OCI-LY1 (cell line): Measurements from ENCODE around the gene ELF2.

Experiments
- H2AFZ ChIP-seq: fragments of 200-600 bp; sonication (generic), shearing (Covaris generic); 2 replicates; pipeline ENCODE4 v1.6.0; 2014; ENCODE audit warnings: antibody characterized with exemption, mild to moderate bottlenecking, low read length
- H3F3A ChIP-seq: fragments of 200-600 bp; sonication (generic), shearing (Covaris generic); 2 replicates; pipeline ENCODE4 v1.6.0; 2014; ENCODE audit warnings: mild to moderate bottlenecking, antibody characterized with exemption, low read length, moderate library complexity; ENCODE audit not compliant: insufficient read depth
- H3K27ac ChIP-seq: fragments of 200-600 bp; sonication (generic); 2 replicates; pipeline ENCODE4 v1.5.1; 2014; ENCODE audit warnings: low read length, mixed run types, mild to moderate bottlenecking, low read depth; ENCODE audit not compliant: poor library complexity, severe bottlenecking
- H3K27me3 ChIP-seq: fragments of 200-600 bp; sonication (generic); 2 replicates; pipeline ENCODE4 v1.6.0; 2014; ENCODE audit warnings: antibody characterized with exemption, mild to moderate bottlenecking, low read length, moderate library complexity; ENCODE audit not compliant: insufficient read depth
- H3K36me3 ChIP-seq: fragments of 200-600 bp; sonication (generic); 2 replicates; pipeline ENCODE4 v1.6.1; 2014; ENCODE audit warnings: mild to moderate bottlenecking, antibody characterized with exemption, low read length, moderate library complexity, mixed read lengths; ENCODE audit not compliant: insufficient read depth
- H3K4me1 ChIP-seq: fragments of 200-600 bp; sonication (generic); 2 replicates; pipeline ENCODE4 v1.5.1; 2014; ENCODE audit warnings: mild to moderate bottlenecking, low read length, moderate library complexity; ENCODE audit not compliant: insufficient read depth, severe bottlenecking
- H3K4me2 ChIP-seq: fragments of 200-600 bp; sonication (generic), shearing (Covaris generic); 2 replicates; pipeline ENCODE4 v1.6.1; 2014; ENCODE audit warnings: low read length
- H3K4me3 ChIP-seq: fragments of 200-600 bp; sonication (generic); 2 replicates; pipeline ENCODE4 v1.5.1; 2014; ENCODE audit warnings: low read length, low read depth, mild to moderate bottlenecking, mixed read lengths; ENCODE audit not compliant: poor library complexity, severe bottlenecking
- H3K79me2 ChIP-seq: fragments of 200-600 bp; shearing (Covaris generic); 2 replicates; pipeline ENCODE4 v1.6.1; 2016; ENCODE audit warnings: mixed run types, low read length, mixed read lengths; ENCODE audit not compliant: insufficient read depth
- H3K9ac ChIP-seq: fragments of 200-600 bp; sonication (generic), shearing (Covaris generic); 2 replicates; pipeline ENCODE4 v1.6.1; 2014; ENCODE audit warnings: mild to moderate bottlenecking, low read length, mixed read lengths
- H3K9me2 ChIP-seq: fragments of 200-600 bp; sonication (generic), shearing (Covaris generic); 2 replicates; pipeline ENCODE4 v1.6.1; 2014; ENCODE audit warnings: low read depth, mild to moderate bottlenecking, low read length, mixed read lengths
- H3K9me3 ChIP-seq: fragments of 200-600 bp; shearing (Covaris generic); 2 replicates; pipeline ENCODE4 v1.6.1; 2014; ENCODE audit warnings: low read length, mixed read lengths
- H4K20me1 ChIP-seq: fragments of 200-600 bp; sonication (generic), shearing (Covaris generic); 2 replicates; pipeline ENCODE4 v1.6.0; 2016; ENCODE audit warnings: mild to moderate bottlenecking, low read length; ENCODE audit not compliant: insufficient read depth
- CTCF ChIP-seq: fragments of 200-600 bp; sonication (generic), shearing (Covaris generic); IDR thresholded peaks from 2 replicates; pipeline ENCODE4 v1.5.1; 2017; ENCODE audit warnings: mild to moderate bottlenecking, antibody characterized with exemption, low read length, moderate library complexity, mixed read lengths
- EZH2 ChIP-seq: fragments of 200-600 bp; sonication (generic), shearing (Covaris generic); IDR thresholded peaks from 2 replicates; pipeline ENCODE4 v1.8.0; 2017; ENCODE audit warnings: borderline replicate concordance, mixed run types, mild to moderate bottlenecking, antibody characterized with exemption, low read length, moderate library complexity, mixed read lengths

The ELF2 gene

DNA sequence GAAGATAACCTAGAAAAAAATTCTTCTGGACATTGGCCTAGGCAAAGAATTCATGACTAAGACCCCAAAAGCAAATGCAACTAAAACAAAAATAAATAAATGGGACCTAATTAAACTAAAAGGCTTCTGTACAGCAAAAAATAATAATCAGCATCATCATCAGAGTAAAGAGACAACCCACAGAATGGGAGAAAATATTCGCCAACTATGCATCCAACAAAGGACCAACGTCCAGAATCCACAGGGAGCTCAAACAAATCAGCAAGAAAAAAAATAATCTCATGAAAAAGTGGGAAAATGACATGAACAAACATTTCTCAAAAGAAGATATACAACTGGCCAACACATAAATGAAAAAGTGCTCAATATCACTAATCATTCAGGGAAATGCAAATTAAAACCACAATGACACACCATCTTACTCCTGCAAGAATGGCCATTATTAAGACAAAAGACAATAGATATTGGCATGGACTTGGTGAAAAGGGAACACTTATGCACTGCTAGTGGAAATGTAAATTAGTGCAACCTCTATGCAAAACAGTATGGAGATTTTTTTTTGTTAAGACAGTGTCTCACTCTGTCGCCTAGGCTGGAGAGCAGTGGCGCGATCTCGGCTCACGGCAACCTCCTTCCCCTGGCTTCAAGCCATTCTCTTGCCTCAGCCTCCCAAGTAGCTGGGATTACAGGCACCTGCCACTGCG, 29.9 kb downstream of the ELF2 start:
- Histone ChIP-seq H3K27ac (no peak overlapping the region), H3K9me3 (peaks cover 2% of the 10 kb centered on the region; the same call in 1 of the 2 replicates), H3K36me3 (0 out of 2 replicates have a peak, but pooled peaks cover 3% of the 10 kb centered on the region), H2AFZ (no peak overlapping the region), H3K9ac (no peak overlapping the region), H3K9me2 (no peaks in the 10 kb centered on the region), H3F3A (no peaks in the 10 kb centered on the region; the same call in 1 of the 2 replicates), H3K4me2 (no peak overlapping the region), H3K27me3 (no peaks in the 10 kb centered on the region), H3K4me1 (peaks cover 28% of the 10 kb centered on the region), H3K4me3 (no peak overlapping the region), H3K79me2 (0 out of 2 replicates have a peak, but pooled peaks cover 15% of the 10 kb centered on the region), H4K20me1 (no peaks in the 10 kb centered on the region)
- TF ChIP-seq CTCF (no peak), EZH2 (no peak)

DNA sequence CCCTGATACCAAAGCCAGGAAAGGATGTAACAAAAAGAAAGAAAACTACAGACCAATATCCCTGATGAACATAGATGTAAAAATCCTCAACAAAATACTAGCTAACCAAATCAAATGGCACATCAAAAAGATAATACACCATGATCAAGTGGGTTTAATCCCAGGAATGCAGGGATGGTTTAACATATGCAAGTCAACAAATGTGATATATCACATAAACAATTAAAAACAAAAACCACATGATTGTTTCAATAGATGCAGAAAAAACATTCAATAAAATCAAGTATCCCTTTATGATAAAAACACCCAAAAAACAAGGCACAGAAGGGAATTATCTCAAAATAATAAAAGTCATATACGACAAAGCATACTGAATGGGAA, 31.5 kb downstream of the ELF2 start:
- H3K36me3 ChIP-seq = 0 out of 2 replicates have a peak, but pooled peaks cover 3% of the 10 kb centered on the region
- H3K4me2 ChIP-seq = no peak overlapping the region
- no peaks in the 10 kb centered on the region for H3K27me3 ChIP-seq
- peaks cover 2% of the 10 kb centered on the region; the same call in 1 of the 2 replicates for H3K9me3 ChIP-seq
- H3K4me1 ChIP-seq = peaks cover 34% of the 10 kb centered on the region
- no peak for TF ChIP-seq EZH2
- no peak for TF ChIP-seq CTCF
- no peaks in the 10 kb centered on the region for H3K9me2 ChIP-seq
- H3K27ac ChIP-seq = no peak overlapping the region
- H3K79me2 ChIP-seq = 0 out of 2 replicates have a peak, but pooled peaks cover 10% of the 10 kb centered on the region
- H2AFZ ChIP-seq = no peak overlapping the region
- no peak overlapping the region for H3K4me3 ChIP-seq
- H3F3A ChIP-seq = no peaks in the 10 kb centered on the region; the same call in 1 of the 2 replicates
- H3K9ac ChIP-seq = no peak overlapping the region
- H4K20me1 ChIP-seq = no peaks in the 10 kb centered on the region

DNA sequence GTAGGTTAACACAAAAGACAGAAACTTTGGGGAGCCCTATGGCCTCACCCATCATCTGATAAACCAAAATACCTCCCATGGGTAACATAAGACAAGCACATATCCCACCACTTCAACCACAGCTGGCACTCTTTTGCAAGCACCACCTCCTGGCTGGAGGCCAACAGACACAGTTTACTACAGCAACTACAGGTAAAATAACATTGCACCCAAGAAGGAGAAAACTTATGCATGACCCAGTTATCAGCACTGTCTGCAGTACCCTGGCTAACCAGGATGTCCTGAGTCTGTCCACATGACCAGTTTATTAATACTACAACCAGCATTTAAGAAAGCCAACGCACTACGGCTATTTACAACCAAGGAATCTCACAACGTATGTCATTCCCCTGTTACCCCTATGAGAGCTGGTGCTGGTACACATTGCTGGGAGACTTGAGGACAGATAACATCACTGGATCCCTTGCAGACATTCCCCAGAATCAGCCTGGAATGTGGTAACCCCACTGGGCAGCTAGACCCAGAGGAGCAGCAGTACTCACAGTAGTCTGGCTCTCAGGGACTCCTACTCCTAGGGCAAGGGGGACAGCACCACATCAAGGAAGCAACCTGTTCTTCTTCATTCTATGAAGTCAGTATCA, 32.0 kb downstream of the ELF2 start:
- Histone ChIP-seq H3K79me2 (0 out of 2 replicates have a peak, but pooled peaks cover 10% of the 10 kb centered on the region), H3K36me3 (0 out of 2 replicates have a peak, but pooled peaks cover 3% of the 10 kb centered on the region), H4K20me1 (no peaks in the 10 kb centered on the region), H3K9me2 (no peaks in the 10 kb centered on the region), H3K4me2 (no peak overlapping the region), H2AFZ (no peak overlapping the region), H3K4me1 (peaks cover 34% of the 10 kb centered on the region), H3K9me3 (peaks cover 2% of the 10 kb centered on the region; the same call in 1 of the 2 replicates), H3K9ac (no peak overlapping the region), H3K27me3 (no peaks in the 10 kb centered on the region), H3K4me3 (no peak overlapping the region), H3F3A (no peaks in the 10 kb centered on the region; the same call in 1 of the 2 replicates), H3K27ac (no peak overlapping the region)
- TF ChIP-seq CTCF = no peak
